ENCODE results near the gene RUNX1. TPM values are rescaled to one million over a fixed set of nuclear protein-coding genes. Genes with fewer than 3 reads are reported as not detected.
A peak's percentile ranks its signal among the peaks of the same experiment; 100 is the strongest.

RUNX1 gene
- total RNA-seq, 1 donor from 2014 or later = 23.9 TPM

DNA sequence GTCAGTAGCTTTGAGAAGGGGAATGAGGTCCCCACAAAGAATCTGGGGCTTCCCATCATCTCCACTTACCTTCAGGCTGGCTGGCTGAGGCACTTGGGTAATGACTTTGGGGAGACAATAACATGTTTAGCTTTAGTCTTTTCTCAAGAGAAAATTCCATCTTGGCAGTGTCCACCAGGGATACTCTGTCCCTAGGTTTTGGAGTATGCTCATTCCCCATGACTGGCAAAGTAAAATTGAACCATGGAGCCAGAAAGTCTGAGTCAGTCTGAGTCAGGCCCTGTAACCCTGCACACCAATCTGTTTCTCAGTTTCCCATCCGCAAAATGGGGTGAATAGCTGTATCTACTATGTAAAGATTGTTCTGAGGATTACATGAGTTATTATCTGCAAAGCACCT, 28.2 kb downstream of the RUNX1 start:
- no peaks in the 10 kb centered on the region for H3K4me1 Mint-ChIP-seq (ENCODE audit: unreplicated experiment)
- H3K4me3 Mint-ChIP-seq (ENCODE audit: unreplicated experiment) = no peak overlapping the region
- no peaks in the 10 kb centered on the region for H3K36me3 Mint-ChIP-seq (ENCODE audit: unreplicated experiment)
- DNase-seq (ENCODE audit: extremely low spot score, unreplicated experiment) = no peak
- TF ChIP-seq, protein P1, sequence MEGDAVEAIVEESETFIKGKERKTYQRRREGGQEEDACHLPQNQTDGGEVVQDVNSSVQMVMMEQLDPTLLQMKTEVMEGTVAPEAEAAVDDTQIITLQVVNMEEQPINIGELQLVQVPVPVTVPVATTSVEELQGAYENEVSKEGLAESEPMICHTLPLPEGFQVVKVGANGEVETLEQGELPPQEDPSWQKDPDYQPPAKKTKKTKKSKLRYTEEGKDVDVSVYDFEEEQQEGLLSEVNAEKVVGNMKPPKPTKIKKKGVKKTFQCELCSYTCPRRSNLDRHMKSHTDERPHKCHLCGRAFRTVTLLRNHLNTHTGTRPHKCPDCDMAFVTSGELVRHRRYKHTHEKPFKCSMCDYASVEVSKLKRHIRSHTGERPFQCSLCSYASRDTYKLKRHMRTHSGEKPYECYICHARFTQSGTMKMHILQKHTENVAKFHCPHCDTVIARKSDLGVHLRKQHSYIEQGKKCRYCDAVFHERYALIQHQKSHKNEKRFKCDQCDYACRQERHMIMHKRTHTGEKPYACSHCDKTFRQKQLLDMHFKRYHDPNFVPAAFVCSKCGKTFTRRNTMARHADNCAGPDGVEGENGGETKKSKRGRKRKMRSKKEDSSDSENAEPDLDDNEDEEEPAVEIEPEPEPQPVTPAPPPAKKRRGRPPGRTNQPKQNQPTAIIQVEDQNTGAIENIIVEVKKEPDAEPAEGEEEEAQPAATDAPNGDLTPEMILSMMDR (IDR thresholded peaks at IDR 0.05) = no peak
- no peaks in the 10 kb centered on the region for H3K27me3 Mint-ChIP-seq (ENCODE audit: unreplicated experiment)
- H3K9me3 Mint-ChIP-seq (ENCODE audit: unreplicated experiment) = no peaks in the 10 kb centered on the region
- no peak overlapping the region for H3K27ac Mint-ChIP-seq (ENCODE audit: unreplicated experiment)

DNA sequence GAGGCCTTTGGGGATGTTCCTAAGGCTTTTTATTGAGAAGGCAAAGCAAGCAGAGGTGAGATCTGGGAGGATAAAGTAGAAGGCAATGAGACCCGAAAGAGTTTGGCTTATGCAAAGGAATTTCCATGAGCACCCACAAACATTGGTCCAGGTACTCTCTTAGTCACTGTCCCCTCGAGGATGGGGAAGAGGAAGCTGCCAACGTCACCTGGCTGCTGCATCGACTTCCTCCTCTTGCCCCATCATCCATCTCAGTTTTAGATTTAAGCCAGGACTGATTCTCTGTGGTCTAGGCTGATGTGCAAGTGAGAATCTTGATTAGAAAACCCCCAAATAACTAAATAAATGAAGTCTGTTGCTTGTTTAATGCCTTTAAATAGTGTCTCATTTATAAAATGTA, 28.7 kb downstream of the RUNX1 start:
- Mint-ChIP-seq H3K4me1 (ENCODE audit: unreplicated experiment) (no peaks in the 10 kb centered on the region), H3K27ac (ENCODE audit: unreplicated experiment) (no peak overlapping the region), H3K9me3 (ENCODE audit: unreplicated experiment) (no peaks in the 10 kb centered on the region), H3K36me3 (ENCODE audit: unreplicated experiment) (no peaks in the 10 kb centered on the region), H3K27me3 (ENCODE audit: unreplicated experiment) (no peaks in the 10 kb centered on the region), H3K4me3 (ENCODE audit: unreplicated experiment) (no peak overlapping the region)
- TF ChIP-seq, protein P1 (IDR thresholded peaks at IDR 0.05) = no peak
- peak; percentile 11 for DNase-seq (ENCODE audit: extremely low spot score, unreplicated experiment)

DNA sequence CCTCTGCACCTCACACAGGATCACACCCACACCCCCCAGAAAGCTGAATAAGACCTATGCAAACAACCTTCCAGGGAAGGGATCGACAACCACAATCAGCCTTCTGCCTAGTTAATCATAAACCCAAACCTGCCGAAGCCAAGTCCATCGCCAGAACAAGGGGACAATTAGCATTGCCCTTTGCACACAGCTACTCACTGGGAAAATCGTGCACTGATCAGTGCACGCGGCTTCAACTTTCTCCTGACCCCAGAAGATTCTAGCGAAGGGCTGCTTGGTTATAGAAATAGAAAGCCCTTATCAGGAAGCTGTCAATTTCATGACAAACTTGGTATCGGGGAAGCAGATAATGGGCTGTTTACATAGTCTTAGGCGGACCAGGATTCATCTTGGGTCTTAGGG, 29.5 kb downstream of the RUNX1 start:
- Mint-ChIP-seq H3K4me3 (ENCODE audit: unreplicated experiment) (no peak overlapping the region), H3K27ac (ENCODE audit: unreplicated experiment) (no peak overlapping the region), H3K27me3 (ENCODE audit: unreplicated experiment) (no peaks in the 10 kb centered on the region), H3K36me3 (ENCODE audit: unreplicated experiment) (no peaks in the 10 kb centered on the region), H3K4me1 (ENCODE audit: unreplicated experiment) (no peaks in the 10 kb centered on the region), H3K9me3 (ENCODE audit: unreplicated experiment) (no peaks in the 10 kb centered on the region)
- TF ChIP-seq, protein P1 (IDR thresholded peaks at IDR 0.05) = no peak
- peak; percentile 10 for DNase-seq (ENCODE audit: extremely low spot score, unreplicated experiment)

DNA sequence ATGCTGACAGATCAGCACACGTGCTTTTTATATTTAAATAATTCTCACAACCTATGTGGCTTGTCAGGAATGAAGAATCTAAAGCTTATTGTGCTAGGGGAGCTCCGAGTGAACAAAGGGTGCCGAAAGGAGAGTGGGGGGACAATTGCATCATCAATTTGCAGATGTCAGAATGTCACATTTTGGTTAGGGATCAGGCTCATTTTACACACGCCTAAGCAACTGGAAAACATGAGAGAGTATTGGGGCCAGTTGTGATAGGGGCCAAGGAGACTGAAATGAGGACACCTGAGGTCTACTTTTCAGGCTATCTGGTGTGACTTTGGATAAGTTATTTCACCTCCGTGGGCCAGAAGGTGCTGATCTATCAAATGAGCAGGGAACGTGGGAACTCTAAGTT, 31.8 kb downstream of the RUNX1 start:
- TF ChIP-seq, protein P1 (IDR thresholded peaks at IDR 0.05) = no peak
- DNase-seq (ENCODE audit: extremely low spot score, unreplicated experiment) = no peak
- no peaks in the 10 kb centered on the region for H3K4me1 Mint-ChIP-seq (ENCODE audit: unreplicated experiment)
- H3K27me3 Mint-ChIP-seq (ENCODE audit: unreplicated experiment) = no peaks in the 10 kb centered on the region
- no peaks in the 10 kb centered on the region for H3K9me3 Mint-ChIP-seq (ENCODE audit: unreplicated experiment)
- H3K4me3 Mint-ChIP-seq (ENCODE audit: unreplicated experiment) = no peak overlapping the region
- no peaks in the 10 kb centered on the region for H3K36me3 Mint-ChIP-seq (ENCODE audit: unreplicated experiment)
- H3K27ac Mint-ChIP-seq (ENCODE audit: unreplicated experiment) = no peak overlapping the region

DNA sequence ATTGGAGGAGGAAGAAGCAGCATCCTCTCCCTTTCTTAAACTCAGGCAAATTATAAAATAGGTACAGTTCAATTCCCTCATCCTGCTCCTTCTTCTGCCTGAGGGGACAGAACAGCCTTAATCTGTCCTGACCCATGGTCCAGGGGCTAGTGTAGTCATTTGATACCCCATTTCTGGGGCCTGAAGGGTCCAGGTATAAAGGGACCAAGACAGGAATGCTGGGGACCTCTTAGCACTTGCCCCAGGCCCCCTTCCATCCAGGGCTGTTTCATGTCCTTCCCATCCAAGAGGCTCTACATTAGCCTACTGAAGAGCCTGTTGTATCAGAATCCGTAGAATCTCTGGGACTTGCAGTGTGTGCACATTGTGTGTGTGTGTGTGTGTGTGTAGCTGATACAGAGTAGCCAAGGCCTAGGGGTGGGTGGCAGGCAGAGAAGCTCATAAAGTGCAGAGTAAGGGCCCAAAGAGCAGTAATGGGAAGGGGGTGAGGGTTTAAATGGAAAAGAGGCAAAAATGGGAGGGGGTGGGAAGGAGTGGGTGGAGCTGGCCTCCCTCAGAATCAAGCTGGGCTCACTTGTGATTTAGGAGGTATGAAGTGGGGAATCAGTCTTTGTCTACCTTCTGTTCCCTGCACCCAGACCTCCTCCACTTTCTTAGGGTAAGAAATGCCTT, 32.4 kb downstream of the RUNX1 start:
- no peaks in the 10 kb centered on the region for H3K27me3 Mint-ChIP-seq (ENCODE audit: unreplicated experiment)
- peak; percentile 66 for DNase-seq (ENCODE audit: extremely low spot score, unreplicated experiment)
- no peak overlapping the region for H3K27ac Mint-ChIP-seq (ENCODE audit: unreplicated experiment)
- TF ChIP-seq, protein P1 (IDR thresholded peaks at IDR 0.05) = no peak
- H3K4me3 Mint-ChIP-seq (ENCODE audit: unreplicated experiment) = no peak overlapping the region
- H3K36me3 Mint-ChIP-seq (ENCODE audit: unreplicated experiment) = no peaks in the 10 kb centered on the region
- peaks cover 2% of the 10 kb centered on the region for H3K4me1 Mint-ChIP-seq (ENCODE audit: unreplicated experiment)
- H3K9me3 Mint-ChIP-seq (ENCODE audit: unreplicated experiment) = no peaks in the 10 kb centered on the region

Data from osteocyte (in vitro differentiated cells).